WERI-Rb-1 (cell line): ENCODE results near the gene FAHD1.

Source experiments
- DNase-seq: peaks from one replicate; pipeline ENCODE4 v3.0.0-alpha.2; 2020
- H3K27ac ChIP-seq: fragments of 250-450 bp; sonication (Bioruptor Pico); 2 replicates; pipeline ENCODE4 v1.5.1; 2020; ENCODE audit warnings: mild to moderate bottlenecking, moderate library complexity
- H3K27me3 ChIP-seq: fragments of 250-450 bp; sonication (Bioruptor Pico); 2 replicates; pipeline ENCODE4 v1.5.1; 2021; ENCODE audit warnings: mild to moderate bottlenecking, low read depth, moderate library complexity; ENCODE audit not compliant: insufficient read depth, severe bottlenecking
- H3K36me3 ChIP-seq: fragments of 250-450 bp; sonication (Bioruptor Pico); 2 replicates; pipeline ENCODE4 v1.5.1; 2020; ENCODE audit warnings: mild to moderate bottlenecking, moderate library complexity
- H3K4me3 ChIP-seq: 2 replicates; pipeline ENCODE4 v1.5.1; 2011; ENCODE audit warnings: low read depth, mild to moderate bottlenecking, control low read depth, low read length
- H3K9me3 ChIP-seq: fragments of 250-450 bp; sonication (Bioruptor Pico); 2 replicates; pipeline ENCODE4 v1.5.1; 2021; ENCODE audit warnings: mild to moderate bottlenecking, moderate library complexity; ENCODE audit not compliant: severe bottlenecking
- TF ChIP-seq, protein P1 (sequence below): IDR thresholded peaks from 2 replicates; pipeline ENCODE4 v1.5.1; 2011; ENCODE audit warnings: low read depth, mild to moderate bottlenecking, control low read depth, inconsistent platforms, low read length

Gene FAHD1

DNA sequence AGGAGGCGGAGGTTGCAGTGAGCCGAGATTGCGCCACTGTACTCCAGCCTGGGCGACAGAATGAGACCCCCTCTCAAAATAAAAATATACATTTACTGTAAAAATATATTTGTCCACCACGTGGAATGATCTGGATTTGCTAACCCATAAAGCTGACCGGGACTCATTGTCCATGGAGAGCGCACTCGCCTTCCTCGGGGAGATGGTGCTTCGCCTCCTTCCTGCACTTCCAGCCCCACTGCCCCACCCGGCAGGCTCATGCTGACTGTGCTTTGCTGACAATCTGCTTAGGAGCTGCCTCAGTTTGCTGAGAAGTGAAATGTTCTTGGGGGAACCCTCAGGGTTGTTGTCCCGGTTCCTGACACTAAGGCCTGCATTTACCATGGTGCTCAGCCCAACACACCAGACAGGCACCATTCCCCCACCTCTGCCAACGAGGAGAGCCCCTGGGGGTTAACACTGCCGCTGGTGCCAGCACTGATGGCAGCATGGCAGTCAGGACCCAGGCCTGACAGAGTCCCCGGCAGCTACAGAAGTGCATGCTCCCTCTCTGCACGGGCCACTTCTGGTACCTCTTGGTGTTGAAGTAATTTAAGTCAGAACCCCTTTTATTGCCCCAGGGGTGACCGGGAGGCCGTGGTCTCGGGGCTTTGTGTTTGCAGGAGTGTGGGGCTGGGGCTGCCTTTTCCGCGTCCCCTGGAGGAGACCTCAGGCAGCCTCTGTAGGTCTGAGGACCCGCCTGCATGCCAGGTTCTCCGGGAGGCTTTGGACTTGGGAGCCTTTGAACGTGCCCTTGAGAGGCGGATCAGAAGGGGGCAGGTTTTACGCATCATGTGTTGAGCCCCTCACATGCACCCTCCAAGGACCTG, 41.8 kb upstream of the FAHD1 start:
- H3K27me3 ChIP-seq: no peaks in the 10 kb centered on the region
- H3K4me3 ChIP-seq: no peak overlapping the region
- peaks cover 65% of the 10 kb centered on the region for H3K36me3 ChIP-seq
- DNase-seq: no peak
- no peak overlapping the region for H3K27ac ChIP-seq
- no peaks in the 10 kb centered on the region for H3K9me3 ChIP-seq
- TF ChIP-seq, protein P1, sequence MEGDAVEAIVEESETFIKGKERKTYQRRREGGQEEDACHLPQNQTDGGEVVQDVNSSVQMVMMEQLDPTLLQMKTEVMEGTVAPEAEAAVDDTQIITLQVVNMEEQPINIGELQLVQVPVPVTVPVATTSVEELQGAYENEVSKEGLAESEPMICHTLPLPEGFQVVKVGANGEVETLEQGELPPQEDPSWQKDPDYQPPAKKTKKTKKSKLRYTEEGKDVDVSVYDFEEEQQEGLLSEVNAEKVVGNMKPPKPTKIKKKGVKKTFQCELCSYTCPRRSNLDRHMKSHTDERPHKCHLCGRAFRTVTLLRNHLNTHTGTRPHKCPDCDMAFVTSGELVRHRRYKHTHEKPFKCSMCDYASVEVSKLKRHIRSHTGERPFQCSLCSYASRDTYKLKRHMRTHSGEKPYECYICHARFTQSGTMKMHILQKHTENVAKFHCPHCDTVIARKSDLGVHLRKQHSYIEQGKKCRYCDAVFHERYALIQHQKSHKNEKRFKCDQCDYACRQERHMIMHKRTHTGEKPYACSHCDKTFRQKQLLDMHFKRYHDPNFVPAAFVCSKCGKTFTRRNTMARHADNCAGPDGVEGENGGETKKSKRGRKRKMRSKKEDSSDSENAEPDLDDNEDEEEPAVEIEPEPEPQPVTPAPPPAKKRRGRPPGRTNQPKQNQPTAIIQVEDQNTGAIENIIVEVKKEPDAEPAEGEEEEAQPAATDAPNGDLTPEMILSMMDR: no peak

DNA sequence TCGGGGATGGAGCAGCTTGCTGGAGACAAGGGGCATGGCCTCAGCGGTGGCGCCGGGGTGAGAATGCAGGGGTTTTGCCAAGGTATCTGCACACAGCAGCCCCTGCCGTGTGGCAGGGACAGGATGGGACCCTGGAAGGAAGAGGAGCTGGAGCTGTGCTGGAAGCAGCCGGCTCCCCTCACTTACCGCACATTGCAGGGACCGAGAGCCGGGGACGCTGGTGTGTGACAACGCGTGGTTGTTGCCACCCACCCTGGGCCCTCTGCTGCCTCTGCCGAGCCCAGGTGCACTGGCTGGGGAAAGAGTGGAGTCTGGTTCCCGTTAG, 41.2 kb upstream of the FAHD1 start:
- Histone ChIP-seq H3K4me3 (no peak overlapping the region), H3K27me3 (no peaks in the 10 kb centered on the region), H3K9me3 (no peaks in the 10 kb centered on the region), H3K36me3 (peaks cover 62% of the 10 kb centered on the region), H3K27ac (no peak overlapping the region)
- DNase-seq: no peak
- TF ChIP-seq, protein P1: no peak

DNA sequence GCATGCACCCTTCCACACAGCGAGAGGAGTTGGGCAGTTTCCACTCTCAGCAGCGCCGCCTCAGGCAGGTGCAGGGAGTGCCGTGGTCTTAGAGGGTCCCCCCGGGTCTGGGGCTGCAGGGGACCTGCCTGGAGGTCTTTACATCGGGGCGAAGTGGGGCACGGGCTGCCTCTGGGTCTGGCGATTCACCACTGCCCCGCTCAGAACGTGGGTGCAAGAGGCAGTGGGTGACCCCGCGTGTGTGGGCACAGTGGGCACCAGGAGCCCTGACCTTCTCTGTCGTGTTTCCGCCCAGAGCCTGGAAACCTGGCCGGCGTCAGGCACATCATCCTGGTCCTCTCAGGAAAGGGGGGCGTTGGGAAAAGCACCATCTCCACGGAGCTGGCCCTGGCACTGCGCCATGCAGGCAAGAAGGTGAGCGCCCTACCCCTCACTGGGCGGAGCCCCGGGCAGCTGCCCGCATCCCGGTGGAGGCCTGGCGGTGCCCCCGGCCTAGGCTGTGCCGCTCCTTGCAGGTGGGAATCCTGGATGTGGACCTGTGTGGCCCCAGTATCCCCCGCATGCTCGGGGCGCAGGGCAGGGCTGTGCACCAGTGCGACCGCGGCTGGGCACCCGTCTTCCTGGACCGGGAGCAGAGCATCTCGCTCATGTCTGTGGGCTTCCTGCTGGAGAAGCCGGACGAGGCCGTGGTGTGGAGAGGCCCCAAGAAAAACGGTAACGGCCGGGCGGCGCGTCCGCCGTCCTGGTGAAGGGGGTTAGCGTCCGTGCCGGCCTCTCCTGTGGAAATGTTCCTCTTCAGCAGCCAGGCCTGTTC, 40.6 kb upstream of the FAHD1 start:
- DNase-seq: no peak
- Histone ChIP-seq H3K36me3 (peaks cover 61% of the 10 kb centered on the region), H3K4me3 (no peak overlapping the region)

DNA sequence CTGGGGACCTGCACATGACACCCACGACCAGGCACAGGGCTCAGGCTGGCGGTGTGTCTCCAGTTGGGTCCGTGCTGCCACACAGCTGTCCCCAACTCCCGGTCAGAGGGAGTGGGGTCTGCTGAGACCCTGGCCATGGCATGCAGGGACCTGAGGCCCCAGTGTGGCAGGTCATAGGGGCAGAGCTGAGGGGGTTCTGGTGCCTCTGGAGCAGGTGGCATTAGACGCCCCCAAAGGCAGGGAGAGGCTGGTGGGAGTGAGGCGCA, 40.0 kb upstream of the FAHD1 start:
- Histone ChIP-seq H3K27ac (no peak overlapping the region), H3K36me3 (peaks cover 63% of the 10 kb centered on the region), H3K9me3 (no peaks in the 10 kb centered on the region), H3K27me3 (no peaks in the 10 kb centered on the region), H3K4me3 (no peak overlapping the region)
- TF ChIP-seq, protein P1: no peak
- no peak for DNase-seq

More for the DNA sequence above, 40.6 kb upstream of the FAHD1 start:
- Histone ChIP-seq H3K27ac (no peak overlapping the region), H3K27me3 (no peaks in the 10 kb centered on the region), H3K9me3 (no peaks in the 10 kb centered on the region)
- TF ChIP-seq, protein P1: no peak

DNA sequence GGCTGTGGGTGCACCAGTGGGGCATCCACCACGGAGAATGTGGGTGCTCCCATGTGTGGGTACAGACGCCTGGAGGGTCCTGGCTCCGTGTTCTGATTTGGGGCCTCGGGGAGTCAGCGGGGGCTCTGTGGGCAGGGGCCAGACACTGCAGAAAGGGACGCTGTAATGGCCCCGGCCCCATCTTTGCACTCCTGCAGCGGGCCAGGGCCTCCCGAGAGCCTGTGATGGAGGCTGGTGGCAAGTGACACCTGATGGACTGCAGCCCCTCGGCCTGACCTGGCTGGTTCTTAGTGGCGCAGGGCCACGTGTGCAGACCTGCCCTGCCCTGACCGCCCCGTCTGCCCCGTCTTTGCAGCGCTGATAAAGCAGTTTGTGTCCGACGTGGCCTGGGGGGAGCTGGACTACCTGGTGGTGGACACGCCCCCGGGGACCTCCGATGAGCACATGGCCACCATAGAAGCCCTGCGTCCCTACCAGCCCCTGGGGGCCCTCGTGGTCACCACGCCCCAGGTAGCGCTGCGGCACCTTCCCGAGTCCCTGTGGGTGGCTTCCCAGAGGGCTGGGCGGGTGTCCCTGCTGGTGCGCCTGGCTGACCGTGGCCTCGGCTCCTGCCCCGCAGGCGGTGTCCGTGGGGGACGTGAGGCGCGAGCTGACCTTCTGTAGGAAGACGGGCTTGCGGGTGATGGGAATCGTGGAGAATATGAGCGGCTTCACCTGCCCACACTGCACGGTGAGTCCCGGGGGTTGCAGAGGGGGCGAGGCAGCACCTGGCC, 39.5 kb upstream of the FAHD1 start:
- no peak overlapping the region for H3K4me3 ChIP-seq
- no peaks in the 10 kb centered on the region for H3K9me3 ChIP-seq
- H3K36me3 ChIP-seq: peaks cover 63% of the 10 kb centered on the region
- no peaks in the 10 kb centered on the region for H3K27me3 ChIP-seq
- no peak for DNase-seq
- H3K27ac ChIP-seq: no peak overlapping the region
- TF ChIP-seq, protein P1: no peak
